ENCODE data around the gene PITPNM3.

PITPNM3 gene

DNA sequence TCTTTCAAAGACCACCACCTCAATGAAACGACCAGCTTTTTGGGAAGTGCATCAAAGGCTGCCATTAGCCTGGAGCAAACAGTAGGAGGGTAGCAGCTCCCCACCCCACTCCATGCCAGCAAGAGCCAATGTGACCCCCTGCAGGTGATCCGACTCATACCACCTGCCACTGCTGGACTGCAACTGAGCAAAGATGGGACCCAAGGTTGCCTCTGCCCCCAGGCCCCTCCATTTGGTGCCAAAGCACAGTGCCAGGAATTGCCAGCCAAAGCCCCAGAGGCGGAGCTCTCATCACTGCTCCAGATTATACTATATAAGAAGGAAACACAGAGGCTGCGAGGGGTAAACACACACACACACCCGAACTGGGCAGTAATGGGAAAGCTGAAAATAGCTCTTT is 8.3 kb downstream of the PITPNM3 start:
- Histone ChIP-seq H3K4me3 (ENCODE audit: low read depth in 1 of 2, low read length in 2 of 2) (no peak overlapping the region), H3K9ac (ENCODE audit: low read length) (no peak overlapping the region), H3K27me3 (ENCODE audit: control insufficient read depth in 1 of 2, insufficient read depth in 2 of 2, low read length in 2 of 2) (no peaks in the 10 kb centered on the region), H3K4me1 (ENCODE audit: insufficient read depth, low read length) (peaks cover 44% of the 10 kb centered on the region), H3K9me3 (ENCODE audit: low read length) (no peaks in the 10 kb centered on the region), H3K36me3 (ENCODE audit: insufficient read depth, low read length) (no peaks in the 10 kb centered on the region), H3K27ac (ENCODE audit: low read depth, low read length) (peak overlapping the region; percentile 82)

DNA sequence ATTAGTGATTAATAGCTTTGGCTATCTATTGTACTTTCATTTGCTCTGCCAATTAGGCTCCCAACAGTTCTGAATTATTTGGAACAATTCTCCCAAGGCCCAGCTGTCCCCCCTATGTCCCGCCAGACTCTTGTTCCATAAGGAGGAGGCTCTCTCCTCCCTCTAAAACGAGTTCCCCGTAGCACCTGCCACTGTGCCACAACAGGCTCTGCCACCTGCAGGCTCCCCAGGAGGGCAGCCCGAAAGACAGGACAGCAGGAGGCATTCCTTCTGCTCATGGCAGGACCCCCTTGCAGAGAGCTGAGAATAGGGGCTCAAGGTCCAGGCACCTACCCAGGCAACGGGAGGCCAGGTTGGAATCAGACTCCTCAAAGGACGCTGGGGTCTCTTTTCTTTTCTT is 9.0 kb downstream of the PITPNM3 start:
- no peaks in the 10 kb centered on the region for H3K36me3 ChIP-seq (ENCODE audit: insufficient read depth, low read length)
- H3K9ac ChIP-seq (ENCODE audit: low read length): no peak overlapping the region
- no peaks in the 10 kb centered on the region for H3K27me3 ChIP-seq (ENCODE audit: control insufficient read depth in 1 of 2, insufficient read depth in 2 of 2, low read length in 2 of 2)
- H3K9me3 ChIP-seq (ENCODE audit: low read length): no peaks in the 10 kb centered on the region
- peaks cover 37% of the 10 kb centered on the region for H3K4me1 ChIP-seq (ENCODE audit: insufficient read depth, low read length)
- no peak overlapping the region for H3K27ac ChIP-seq (ENCODE audit: low read depth, low read length)
- no peak overlapping the region for H3K4me3 ChIP-seq (ENCODE audit: low read depth in 1 of 2, low read length in 2 of 2)

DNA sequence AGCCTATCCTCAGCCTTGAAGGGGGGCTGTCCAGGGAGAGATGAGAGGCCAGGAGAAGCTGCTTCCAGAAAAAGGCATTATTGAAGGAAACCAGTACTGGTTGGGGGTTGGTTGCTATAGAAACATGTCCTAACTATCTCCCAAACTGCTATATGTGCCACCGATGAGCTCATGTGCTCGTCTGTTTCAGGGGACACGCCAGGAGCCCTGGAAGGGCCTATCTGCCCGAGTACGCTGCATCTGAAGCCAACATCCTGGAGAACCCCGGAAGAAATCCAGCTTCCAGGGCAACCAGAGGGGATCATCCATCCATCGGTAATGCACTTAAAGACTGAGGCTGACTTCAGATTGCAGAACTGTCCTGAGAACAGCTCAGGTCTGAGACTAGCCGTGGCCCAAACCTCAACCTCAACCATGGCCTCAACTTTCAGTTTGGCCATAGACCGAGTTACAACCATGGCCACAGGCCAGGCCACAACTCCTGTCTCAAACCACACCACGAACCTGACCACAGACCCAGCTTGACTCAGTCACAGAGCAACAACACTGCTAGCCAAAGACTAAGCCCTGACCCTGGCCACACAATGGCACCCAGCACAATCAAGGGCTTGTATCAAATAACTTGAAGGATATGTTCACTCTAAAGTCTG is 10.2 kb downstream of the PITPNM3 start:
- Histone ChIP-seq H3K9me3 (ENCODE audit: low read length) (no peaks in the 10 kb centered on the region), H3K36me3 (ENCODE audit: insufficient read depth, low read length) (no peaks in the 10 kb centered on the region), H3K9ac (ENCODE audit: low read length) (no peak overlapping the region), H3K4me3 (ENCODE audit: low read depth in 1 of 2, low read length in 2 of 2) (no peak overlapping the region), H3K27ac (ENCODE audit: low read depth, low read length) (no peak overlapping the region), H3K27me3 (ENCODE audit: control insufficient read depth in 1 of 2, insufficient read depth in 2 of 2, low read length in 2 of 2) (no peaks in the 10 kb centered on the region), H3K4me1 (ENCODE audit: insufficient read depth, low read length) (peaks cover 33% of the 10 kb centered on the region)

DNA sequence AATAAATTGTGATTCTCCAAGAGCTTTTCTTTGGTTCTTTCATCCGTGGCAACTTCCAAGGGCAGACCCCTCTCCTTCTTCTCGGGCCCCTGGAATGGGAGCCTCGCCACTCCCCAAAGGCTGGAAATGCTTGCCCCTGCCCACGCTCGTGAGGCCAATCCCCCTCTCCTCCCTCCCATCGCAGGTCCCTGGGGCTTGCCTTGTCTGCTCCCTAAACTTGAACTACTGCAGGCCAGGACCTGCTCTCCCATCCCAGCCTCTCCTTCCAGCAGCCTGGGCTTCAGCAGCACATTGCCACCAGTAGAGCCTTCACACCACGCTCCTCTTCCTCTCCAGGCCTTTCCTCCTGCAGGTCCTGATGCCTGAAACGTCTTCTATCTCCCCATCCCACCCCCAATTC is 11.1 kb downstream of the PITPNM3 start:
- H3K27me3 ChIP-seq (ENCODE audit: control insufficient read depth in 1 of 2, insufficient read depth in 2 of 2, low read length in 2 of 2): no peaks in the 10 kb centered on the region
- no peaks in the 10 kb centered on the region for H3K9me3 ChIP-seq (ENCODE audit: low read length)
- no peak overlapping the region for H3K4me3 ChIP-seq (ENCODE audit: low read depth in 1 of 2, low read length in 2 of 2)
- peaks cover 33% of the 10 kb centered on the region for H3K4me1 ChIP-seq (ENCODE audit: insufficient read depth, low read length)
- no peaks in the 10 kb centered on the region for H3K36me3 ChIP-seq (ENCODE audit: insufficient read depth, low read length)
- H3K27ac ChIP-seq (ENCODE audit: low read depth, low read length): no peak overlapping the region
- H3K9ac ChIP-seq (ENCODE audit: low read length): no peak overlapping the region

DNA sequence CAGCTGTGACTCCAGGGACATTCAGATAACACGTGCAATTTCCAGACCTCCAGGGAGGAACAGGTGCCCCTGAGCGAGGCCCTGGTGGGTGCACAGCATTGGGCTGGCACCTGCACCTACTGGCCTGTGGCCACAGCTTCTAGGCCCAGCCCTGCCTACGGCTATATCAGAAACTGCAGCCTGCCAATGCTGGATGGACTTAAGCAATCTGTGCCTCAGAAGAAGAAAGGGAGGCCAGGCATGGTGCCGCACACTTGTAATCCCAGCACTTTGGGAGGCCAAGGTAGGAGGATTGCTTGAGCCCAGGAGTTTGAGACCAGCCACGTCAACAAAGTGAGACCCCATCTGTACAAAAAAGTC is 12.4 kb downstream of the PITPNM3 start:
- Histone ChIP-seq H3K9ac (ENCODE audit: low read length) (no peak overlapping the region), H3K36me3 (ENCODE audit: insufficient read depth, low read length) (no peaks in the 10 kb centered on the region), H3K4me3 (ENCODE audit: low read depth in 1 of 2, low read length in 2 of 2) (no peak overlapping the region), H3K27ac (ENCODE audit: low read depth, low read length) (no peak overlapping the region), H3K4me1 (ENCODE audit: insufficient read depth, low read length) (peaks cover 24% of the 10 kb centered on the region), H3K9me3 (ENCODE audit: low read length) (no peaks in the 10 kb centered on the region), H3K27me3 (ENCODE audit: control insufficient read depth in 1 of 2, insufficient read depth in 2 of 2, low read length in 2 of 2) (no peaks in the 10 kb centered on the region)

DNA sequence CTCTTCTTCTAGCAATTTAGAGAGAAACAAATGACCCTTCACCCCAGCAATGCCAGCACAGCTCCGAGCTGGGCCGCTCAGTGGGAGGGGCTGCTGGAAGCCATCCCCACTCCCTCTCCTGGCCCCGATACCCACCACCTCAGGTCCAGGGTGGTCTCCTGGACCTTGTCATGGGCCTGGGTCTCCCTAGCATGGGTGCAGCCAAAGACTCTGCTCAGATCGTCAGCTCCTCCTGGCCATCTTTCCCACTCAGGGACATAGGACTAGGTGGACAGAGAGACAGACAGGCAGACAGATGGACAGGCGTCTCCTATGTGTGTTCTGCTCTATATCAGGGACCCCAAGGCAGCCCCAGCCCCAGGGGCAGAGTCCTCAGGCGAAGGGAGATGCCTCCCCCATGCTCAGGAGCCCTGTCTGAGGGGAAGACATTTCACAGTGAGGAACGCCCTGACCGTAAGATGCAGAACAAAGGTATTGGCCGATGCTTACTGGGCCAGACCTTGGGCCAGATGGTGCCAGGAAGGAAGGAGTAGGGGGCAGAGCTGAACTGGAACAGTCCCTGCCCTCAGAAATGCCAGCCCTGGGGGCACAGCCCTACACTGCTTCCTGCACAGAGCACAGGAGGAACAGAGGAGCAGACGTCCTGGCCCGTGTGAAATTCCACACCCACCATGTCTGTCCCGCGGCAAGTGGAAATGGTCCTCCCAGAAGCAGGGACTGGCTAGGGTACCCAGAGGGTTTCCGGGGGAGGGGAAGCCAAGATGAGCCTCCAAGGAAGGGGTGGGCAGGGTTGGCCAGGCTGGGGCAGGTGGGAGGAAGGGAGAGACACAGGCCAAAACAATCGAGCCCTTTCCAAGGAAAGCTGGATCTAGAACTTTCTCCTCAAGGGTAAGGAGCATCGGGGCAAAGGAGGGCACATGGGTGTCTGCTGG is 13.0 kb downstream of the PITPNM3 start:
- Histone ChIP-seq H3K36me3 (ENCODE audit: insufficient read depth, low read length) (no peaks in the 10 kb centered on the region), H3K4me1 (ENCODE audit: insufficient read depth, low read length) (peaks cover 18% of the 10 kb centered on the region)

DNA sequence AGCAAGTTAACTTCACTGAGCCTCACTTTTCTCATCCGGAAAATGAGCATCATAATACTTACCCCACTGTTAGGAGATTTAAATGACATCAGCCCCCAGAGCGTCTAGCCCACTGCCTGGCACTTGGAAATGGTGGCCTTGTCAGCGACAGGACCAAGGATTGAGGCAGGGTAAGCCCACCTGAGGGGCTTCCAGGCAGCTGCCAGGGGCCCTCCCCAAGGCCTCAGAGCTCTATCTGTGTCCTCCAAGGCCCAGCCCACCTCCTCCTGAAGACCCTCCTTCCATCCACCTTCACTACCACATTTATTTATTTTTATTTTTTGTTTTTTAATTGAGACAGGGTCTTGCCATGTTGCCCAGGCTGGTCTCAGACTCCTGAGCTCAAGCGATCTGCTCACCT is 13.8 kb downstream of the PITPNM3 start:
- H3K9ac ChIP-seq (ENCODE audit: low read length): no peak overlapping the region
- H3K4me3 ChIP-seq (ENCODE audit: low read depth in 1 of 2, low read length in 2 of 2): no peak overlapping the region
- peaks cover 5% of the 10 kb centered on the region for H3K36me3 ChIP-seq (ENCODE audit: insufficient read depth, low read length)
- H3K27me3 ChIP-seq (ENCODE audit: control insufficient read depth in 1 of 2, insufficient read depth in 2 of 2, low read length in 2 of 2): no peaks in the 10 kb centered on the region
- no peaks in the 10 kb centered on the region for H3K9me3 ChIP-seq (ENCODE audit: low read length)
- peaks cover 12% of the 10 kb centered on the region for H3K4me1 ChIP-seq (ENCODE audit: insufficient read depth, low read length)
- H3K27ac ChIP-seq (ENCODE audit: low read depth, low read length): no peak overlapping the region

More for the DNA sequence above, 13.0 kb downstream of the PITPNM3 start:
- Histone ChIP-seq H3K9ac (ENCODE audit: low read length) (no peak overlapping the region), H3K27me3 (ENCODE audit: control insufficient read depth in 1 of 2, insufficient read depth in 2 of 2, low read length in 2 of 2) (no peaks in the 10 kb centered on the region), H3K27ac (ENCODE audit: low read depth, low read length) (no peak overlapping the region), H3K4me3 (ENCODE audit: low read depth in 1 of 2, low read length in 2 of 2) (no peak overlapping the region), H3K9me3 (ENCODE audit: low read length) (no peaks in the 10 kb centered on the region)

DNA sequence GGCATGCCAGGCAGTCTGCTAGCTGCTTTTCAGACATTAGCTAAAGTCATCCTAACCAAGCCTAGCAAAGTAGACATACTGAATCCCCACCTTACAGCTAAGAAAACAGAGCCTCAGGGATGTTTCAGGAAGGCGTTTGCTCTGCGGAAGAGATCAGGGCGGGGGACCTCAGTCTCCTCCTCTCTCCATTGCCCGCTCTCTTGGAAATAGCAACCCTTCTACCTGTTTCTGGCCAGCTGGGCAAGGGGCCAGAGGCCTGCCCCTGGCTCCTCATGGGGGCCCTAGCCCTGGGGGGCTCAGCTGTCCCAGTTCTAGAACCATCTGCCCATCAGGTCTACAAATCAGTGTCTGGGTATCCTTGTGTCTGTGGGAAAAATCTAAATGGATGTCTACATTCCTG is 14.5 kb downstream of the PITPNM3 start:
- H3K27ac ChIP-seq (ENCODE audit: low read depth, low read length): no peak overlapping the region
- H3K27me3 ChIP-seq (ENCODE audit: control insufficient read depth in 1 of 2, insufficient read depth in 2 of 2, low read length in 2 of 2): no peaks in the 10 kb centered on the region
- H3K9me3 ChIP-seq (ENCODE audit: low read length): no peaks in the 10 kb centered on the region
- no peak overlapping the region for H3K9ac ChIP-seq (ENCODE audit: low read length)
- H3K4me1 ChIP-seq (ENCODE audit: insufficient read depth, low read length): peaks cover 12% of the 10 kb centered on the region
- H3K4me3 ChIP-seq (ENCODE audit: low read depth in 1 of 2, low read length in 2 of 2): no peak overlapping the region
- peaks cover 10% of the 10 kb centered on the region for H3K36me3 ChIP-seq (ENCODE audit: insufficient read depth, low read length)

DNA sequence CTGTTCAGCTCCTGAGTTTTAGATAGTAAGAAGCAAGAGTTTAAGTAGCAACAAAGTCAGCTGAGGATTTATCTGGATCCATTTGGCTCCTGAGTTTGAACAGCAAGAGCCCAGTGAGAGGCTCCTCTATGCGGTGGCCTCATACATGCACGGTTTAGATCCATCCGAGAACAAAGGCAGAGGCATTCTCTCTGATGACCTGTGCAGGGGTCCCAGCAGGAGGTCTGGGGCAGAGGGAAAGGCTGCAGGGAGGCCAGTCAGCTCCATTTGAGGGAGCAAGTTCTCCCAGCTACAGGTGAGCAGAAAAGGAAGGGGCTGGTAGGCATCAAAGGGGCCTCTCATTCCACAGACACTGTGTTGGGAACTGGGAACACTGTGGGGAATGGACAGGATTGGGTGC is 16.5 kb downstream of the PITPNM3 start:
- H3K27ac ChIP-seq (ENCODE audit: low read depth, low read length): no peak overlapping the region
- peaks cover 9% of the 10 kb centered on the region for H3K4me1 ChIP-seq (ENCODE audit: insufficient read depth, low read length)
- no peak overlapping the region for H3K9ac ChIP-seq (ENCODE audit: low read length)
- H3K27me3 ChIP-seq (ENCODE audit: control insufficient read depth in 1 of 2, insufficient read depth in 2 of 2, low read length in 2 of 2): no peaks in the 10 kb centered on the region
- no peaks in the 10 kb centered on the region for H3K9me3 ChIP-seq (ENCODE audit: low read length)
- H3K4me3 ChIP-seq (ENCODE audit: low read depth in 1 of 2, low read length in 2 of 2): no peak overlapping the region
- H3K36me3 ChIP-seq (ENCODE audit: insufficient read depth, low read length): peaks cover 11% of the 10 kb centered on the region

DNA sequence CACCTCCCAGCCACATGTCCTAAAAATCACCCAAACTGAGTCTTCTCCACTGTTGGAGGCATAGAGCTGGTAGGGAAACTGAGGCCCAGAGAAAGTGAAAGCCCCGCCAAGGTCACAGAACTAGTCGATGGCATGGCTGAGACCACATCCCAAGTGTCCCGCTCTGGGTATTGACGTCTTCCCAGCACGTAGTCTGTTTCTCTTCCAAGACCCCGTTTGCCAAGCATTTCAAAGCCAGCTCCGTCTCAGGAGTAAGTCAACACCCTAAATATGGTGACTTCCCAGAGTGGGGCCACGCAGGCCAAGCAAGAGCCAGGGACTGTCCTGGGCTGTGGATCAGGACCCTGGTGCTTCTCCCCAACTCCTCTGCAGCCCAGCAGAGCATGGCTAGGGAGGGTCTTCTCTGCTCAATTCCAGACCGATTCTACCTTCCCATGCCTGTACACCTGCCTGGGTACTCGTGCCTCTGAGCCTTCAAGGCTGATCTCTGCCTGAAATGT is 19.7 kb downstream of the PITPNM3 start:
- Histone ChIP-seq H3K27me3 (ENCODE audit: control insufficient read depth in 1 of 2, insufficient read depth in 2 of 2, low read length in 2 of 2) (no peaks in the 10 kb centered on the region), H3K36me3 (ENCODE audit: insufficient read depth, low read length) (peaks cover 11% of the 10 kb centered on the region), H3K27ac (ENCODE audit: low read depth, low read length) (no peak overlapping the region), H3K4me1 (ENCODE audit: insufficient read depth, low read length) (peaks cover 5% of the 10 kb centered on the region), H3K9ac (ENCODE audit: low read length) (no peak overlapping the region), H3K4me3 (ENCODE audit: low read depth in 1 of 2, low read length in 2 of 2) (no peak overlapping the region), H3K9me3 (ENCODE audit: low read length) (no peaks in the 10 kb centered on the region)

DNA sequence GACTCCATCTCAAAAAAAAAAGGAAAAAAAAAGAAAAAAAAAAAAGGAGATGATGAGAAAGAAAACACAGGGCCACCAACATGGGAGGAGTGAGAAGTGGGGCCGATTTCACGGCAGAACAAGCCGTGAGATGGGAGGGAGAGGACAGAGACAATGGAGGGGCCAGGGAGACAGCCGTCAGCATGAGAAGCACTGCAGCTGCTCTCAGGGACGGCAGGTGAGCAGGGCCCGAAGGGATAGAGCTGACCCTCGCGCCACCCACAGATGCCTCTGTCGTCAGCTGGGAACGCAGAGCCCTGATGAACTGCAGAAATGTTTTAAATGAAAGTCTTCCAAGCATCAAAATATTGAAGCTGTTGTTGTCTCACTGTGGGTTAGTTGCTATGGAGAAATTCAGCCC is 20.3 kb downstream of the PITPNM3 start:
- H3K4me1 ChIP-seq (ENCODE audit: insufficient read depth, low read length): peaks cover 5% of the 10 kb centered on the region
- H3K36me3 ChIP-seq (ENCODE audit: insufficient read depth, low read length): peaks cover 11% of the 10 kb centered on the region
- H3K9ac ChIP-seq (ENCODE audit: low read length): no peak overlapping the region
- H3K27ac ChIP-seq (ENCODE audit: low read depth, low read length): no peak overlapping the region
- H3K4me3 ChIP-seq (ENCODE audit: low read depth in 1 of 2, low read length in 2 of 2): no peak overlapping the region
- H3K27me3 ChIP-seq (ENCODE audit: control insufficient read depth in 1 of 2, insufficient read depth in 2 of 2, low read length in 2 of 2): no peaks in the 10 kb centered on the region
- H3K9me3 ChIP-seq (ENCODE audit: low read length): no peaks in the 10 kb centered on the region
